HG02623 (cell line): ENCODE data around the gene KAT8.
"Not testable (repeated sequence)": the region's sequence is repeated elsewhere in the genome, so short reads cannot be mapped to it uniquely, and the experiment has no call there.

Experiments used
- ATAC-seq: cut with Tn5 transposase; IDR thresholded peaks from one replicate; pipeline ENCODE4 v1.9.1; 2021; ENCODE audit warnings: moderate library complexity; ENCODE audit not compliant: unreplicated experiment

The KAT8 gene

DNA sequence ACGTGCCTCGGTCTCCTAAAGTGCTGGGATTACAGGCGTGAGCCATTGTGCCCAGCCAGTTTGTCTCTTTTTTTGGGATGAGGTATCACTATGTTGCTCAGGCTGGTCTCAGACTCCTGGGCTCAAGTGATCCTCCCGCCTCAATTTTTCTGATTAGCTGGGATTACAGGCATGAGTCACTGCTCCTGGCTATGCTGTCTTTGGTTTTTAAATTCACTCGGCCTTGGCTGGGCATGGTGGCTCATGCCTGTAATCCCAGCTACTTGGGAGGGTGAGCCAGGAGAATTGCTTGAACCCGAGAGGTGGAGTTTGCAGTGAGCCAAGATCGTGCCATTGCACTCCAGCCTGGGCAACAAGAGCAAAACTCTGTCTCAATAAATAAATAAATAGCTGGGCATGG is 27.0 kb downstream of the KAT8 start:
- not testable (repeated sequence) for ATAC-seq

DNA sequence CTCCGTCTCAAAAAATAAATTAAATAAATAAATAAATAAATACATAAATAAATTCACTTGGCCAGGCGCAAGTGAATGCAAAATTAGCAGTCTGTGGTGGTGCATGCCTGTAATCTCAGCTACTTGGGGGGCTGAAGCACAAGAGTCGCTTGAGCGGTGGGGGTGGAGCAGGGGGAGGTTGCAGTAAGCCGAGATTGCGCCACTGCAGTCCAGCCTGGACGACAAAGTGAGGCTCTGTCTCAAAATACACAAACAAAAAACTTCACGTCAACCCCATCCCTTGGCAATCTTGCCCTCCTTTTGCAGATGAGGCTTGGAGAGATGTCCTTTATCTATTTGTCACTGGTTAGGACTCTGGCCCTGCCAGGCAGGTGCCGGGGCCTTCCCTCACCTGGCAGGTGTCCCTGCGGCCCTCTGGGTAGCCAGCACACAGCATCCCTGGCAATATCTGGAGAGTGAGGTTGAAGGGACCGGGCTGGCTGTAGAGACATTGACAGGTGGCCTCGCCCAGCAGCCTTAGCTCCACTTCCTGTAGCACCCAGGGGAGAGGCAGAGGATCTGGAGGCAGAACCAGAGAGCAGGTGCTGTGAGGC is 28.0 kb downstream of the KAT8 start:
- no peak for ATAC-seq

DNA sequence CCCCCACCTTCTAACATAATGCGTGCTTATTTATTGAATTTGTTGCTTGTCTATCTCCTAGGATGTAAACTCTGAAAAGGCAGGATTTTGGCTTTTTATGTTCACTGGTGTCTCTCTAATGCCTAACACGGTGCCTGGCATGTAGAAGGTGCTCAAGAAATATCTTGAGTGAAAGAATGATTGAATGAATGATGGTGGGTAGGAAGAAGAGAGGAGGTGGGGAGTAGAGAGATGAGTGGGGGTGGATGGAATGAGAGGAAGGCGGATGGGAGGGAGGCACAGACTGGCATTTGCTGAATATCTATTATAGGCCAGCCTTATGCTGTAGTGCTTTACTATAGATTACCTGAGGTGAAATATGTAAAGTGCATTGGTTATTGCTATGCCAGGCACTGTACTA is 30.1 kb downstream of the KAT8 start:
- no peak for ATAC-seq

DNA sequence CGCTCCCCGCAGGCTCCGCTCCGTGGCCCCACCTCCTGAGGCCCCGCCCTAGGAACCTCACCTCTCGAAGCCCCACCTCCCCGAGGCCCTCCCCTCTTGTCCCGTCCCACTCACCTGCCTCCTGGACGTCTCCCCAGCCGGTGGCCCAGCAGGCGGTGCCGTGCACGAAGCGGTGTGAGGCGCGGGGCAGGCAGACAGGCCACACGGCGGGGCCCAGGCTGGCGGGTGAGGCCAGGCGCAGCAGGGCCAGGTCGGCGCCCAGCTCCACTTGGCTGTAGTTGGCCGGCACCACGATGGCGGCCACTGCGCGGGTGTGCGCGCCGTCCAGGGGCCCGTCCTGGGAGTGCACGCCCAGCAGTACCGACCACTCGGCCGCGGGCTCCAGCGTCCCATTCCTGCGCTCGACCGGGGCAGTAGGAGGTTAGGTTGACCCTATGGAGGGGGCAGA is 30.8 kb downstream of the KAT8 start:
- ATAC-seq: no peak

DNA sequence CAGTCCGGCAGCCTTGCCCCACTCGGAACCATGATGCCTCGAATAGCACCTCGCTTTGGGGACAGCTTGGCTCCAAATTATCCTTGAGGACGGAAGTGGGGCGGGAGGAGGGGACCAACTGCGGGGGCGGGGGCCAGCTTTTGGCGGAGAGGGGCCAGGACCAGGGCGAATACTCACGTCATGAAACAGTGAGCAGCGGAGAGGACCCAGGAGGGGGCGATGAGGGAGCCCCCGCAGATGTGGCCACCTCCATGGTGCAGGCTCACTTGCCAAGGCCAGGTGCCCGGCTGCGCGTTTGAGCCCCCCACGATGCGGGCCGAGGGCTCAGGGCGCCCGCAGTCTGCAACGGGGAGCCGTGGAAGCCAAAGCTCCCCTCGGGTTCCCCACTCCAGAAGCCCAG is 31.4 kb downstream of the KAT8 start:
- ATAC-seq: no peak

DNA sequence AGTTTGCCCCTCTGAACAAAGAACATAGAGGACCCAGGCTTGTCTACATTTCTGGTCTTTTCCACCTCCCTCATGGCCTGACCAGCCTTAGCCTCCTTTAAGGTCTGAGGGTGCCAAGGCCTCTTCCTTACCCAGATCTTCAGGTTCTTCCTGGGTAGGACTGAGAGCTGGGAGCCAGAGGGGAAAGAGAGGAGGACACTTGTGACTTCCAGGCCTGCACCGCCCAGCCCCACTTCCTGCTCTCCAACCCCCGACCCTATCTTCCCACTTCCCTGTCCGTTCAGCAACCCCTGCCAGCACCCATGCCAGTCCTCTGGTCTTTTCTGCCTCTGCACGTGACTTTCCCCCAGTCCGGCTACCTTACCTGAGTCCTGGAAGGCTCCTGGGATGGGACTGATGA is 31.9 kb downstream of the KAT8 start:
- ATAC-seq: no peak

DNA sequence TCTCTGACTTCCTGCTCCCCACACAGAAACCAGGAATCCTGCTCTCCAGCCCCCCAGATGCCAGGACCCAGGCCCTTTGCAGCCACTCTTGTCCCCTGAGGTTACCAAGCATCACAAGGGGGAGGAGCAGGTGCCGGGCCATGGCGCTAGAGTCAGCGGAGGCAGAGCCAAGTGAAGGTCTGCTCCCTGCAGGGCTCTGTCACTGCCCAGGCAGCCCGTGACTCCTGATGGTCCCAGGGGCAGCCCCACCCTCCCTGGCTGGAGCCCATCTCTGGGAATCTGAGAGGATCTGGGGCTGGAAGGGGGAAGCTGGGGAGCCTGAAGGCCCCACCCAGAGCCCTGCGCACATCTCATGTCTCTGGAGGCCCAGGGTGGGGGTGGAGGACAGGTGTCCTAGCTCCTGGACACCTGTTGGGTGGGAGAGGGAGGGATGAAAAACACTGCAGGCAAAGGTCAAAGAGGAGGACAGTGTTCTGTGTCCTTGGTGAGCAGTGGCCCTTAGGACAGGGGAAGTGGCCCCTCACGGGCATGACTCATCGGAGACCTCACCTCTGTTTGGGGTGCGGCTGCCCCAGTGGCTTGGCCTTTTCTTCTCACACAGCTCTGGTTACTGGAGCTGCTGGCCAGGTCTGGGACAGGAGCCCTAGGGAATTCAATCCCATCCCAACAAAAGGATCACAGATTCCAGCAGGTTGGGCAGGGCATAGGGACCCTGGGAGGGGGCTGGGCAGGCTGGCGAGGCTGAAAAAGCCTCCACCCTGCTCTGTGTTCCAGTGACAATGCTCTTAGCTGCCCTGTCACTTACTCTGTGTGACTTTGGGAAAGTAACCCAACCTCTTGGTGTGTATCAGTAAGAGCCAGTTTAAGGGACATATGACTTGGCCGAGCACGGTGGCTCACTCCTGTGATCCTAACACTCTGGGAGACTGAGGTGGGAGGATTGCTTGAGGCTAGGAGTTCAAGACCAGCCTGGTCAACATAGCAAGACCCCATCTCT is 32.7 kb downstream of the KAT8 start, which contains the start of gene PRSS36:
PRSS36 (minus strand) TSS at position 173 of the 997 bp plus-strand sequence; CDS start at position 142, 31 bp downstream.
- ATAC-seq: no peak

DNA sequence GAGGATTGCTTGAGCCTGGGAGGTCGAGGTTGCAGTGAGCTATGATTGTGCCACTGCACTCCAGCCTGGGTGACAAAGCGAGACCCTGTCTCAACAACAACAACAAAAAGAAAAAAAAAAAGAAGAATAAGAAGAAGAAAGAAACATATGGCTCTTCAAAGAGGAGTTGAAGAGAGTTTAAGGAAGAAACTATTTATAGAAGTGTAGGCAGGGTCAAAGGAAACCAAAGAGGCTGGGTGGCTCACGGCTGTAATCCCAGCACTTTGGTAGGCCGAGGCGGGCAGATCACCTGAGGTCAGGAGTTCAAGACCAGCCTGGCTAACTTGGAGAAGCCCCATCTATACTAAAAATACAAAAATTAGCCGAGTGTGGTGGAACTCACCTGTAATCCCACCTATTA is 33.5 kb downstream of the KAT8 start:
- ATAC-seq: not testable (repeated sequence)

DNA sequence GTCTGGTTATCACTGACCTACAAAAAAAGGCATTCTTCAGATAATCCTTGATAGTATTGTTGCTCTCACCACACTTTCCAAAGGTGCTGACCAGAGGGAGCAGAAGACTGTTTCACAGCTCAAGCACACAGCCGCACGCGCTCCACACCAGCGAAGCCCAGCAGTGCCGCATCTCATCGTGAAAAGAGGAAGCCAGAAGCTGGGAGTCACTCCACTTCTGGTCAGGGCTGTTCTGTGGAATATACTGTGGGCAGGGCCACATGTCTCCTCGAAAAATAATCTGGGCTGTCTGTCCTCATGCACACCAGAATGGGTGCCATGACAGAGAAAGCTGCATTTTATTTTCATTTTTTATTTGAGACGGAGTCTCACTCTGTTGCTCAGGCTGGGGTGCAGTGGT is 39.7 kb downstream of the KAT8 start:
- no peak for ATAC-seq

DNA sequence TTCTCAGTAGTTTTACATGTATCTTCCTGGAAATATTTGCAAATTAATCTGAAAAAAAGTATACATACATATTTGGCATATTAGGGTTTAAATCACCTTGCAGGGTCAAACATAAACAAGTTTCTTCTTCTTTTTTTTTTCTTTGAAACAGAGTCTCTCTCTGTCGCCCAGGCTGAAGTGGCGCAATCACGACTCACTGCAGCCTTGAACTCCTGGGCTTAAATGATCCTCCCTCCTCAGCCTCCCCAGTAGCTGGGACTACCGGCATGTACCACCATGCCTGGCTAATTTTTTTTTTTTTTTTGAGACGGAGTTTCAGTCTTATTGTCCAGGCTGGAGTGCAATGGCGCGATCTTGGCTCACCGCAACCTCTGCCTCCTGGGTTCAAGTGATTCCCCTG is 49.9 kb downstream of the KAT8 start:
- no peak for ATAC-seq

DNA sequence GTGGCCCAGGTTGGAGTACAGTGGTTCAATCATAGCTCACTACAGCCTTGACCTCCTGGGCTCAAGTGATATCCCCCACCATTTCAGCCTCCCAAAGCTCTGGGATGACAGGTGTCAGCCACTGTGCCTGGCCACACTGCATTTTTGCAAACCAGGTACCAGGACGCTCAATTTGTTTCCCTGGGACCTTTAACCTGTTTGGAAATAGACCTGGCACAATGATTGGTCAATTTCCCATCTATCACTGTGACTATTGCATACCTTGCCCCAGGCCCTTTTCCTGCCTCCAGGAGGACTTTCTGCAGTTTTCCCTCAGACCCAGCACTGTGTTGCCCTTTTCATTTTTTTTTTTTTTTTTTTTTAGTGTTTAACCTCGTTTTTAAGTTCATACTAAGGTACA is 51.4 kb downstream of the KAT8 start:
- no peak for ATAC-seq

DNA sequence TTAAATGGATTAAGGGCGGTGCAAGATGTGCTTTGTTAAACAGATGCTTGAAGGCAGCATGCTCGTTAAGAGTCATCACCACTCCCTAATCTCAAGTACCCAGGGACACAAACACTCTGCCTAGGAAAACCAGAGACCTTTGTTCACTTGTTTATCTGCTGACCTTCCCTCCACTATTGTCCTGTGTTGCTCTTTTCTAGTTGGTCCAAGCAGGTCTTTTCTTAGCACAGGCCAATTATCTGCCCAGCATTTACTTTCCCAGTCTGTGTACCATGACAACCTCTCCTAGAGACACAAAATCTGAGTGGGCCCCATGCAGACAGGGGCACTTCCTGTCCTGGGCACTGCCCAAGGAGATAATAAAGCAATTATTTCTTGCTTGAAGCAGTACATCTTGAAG is 52.6 kb downstream of the KAT8 start:
- ATAC-seq: not testable (repeated sequence)

DNA sequence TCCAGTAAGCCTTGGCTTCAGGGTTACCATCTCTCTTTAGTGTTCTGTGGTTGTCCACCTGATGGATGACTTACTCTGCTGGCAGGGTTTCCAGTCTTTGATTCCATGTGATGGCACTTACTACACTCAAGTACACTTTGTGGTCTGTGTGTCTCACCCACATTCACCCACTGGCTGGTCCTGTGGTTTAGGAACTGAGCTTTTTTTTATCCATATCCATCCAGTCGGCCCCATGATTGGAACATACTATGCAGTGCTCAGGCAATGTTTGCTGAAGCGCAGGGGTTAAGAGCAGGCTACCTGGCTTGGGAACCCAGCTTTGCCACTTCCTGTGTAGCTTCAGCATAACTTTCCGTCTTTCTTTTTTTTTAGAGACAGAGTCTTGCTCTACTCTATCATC is 59.7 kb downstream of the KAT8 start:
- no peak for ATAC-seq

DNA sequence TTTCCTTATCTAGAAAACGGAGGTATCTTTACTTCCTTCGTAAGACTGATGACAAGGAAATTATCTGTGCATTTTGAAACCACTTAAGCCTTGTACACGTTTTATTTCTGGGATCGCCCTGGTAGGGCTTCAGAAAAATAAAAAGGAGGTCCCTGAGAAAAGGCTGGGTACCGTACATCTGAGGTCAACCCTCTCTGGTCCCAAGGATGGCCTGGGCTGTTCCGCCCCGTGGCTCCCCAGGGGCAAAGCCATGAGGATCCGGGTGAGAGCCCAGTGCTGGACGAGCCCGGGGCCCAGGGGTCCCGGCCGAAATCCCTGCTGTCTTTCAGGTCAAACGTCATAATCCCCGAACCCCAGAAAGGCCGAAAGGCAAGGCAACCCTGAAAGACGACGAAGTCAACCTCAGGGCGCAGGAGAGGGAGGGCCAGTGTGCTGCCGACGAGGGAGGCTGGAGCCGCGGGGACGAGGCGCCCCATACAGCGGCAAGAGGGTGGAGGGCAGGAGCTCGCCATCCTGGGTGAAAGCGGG is 61.8 kb downstream of the KAT8 start:
- peak; percentile 1 for ATAC-seq

DNA sequence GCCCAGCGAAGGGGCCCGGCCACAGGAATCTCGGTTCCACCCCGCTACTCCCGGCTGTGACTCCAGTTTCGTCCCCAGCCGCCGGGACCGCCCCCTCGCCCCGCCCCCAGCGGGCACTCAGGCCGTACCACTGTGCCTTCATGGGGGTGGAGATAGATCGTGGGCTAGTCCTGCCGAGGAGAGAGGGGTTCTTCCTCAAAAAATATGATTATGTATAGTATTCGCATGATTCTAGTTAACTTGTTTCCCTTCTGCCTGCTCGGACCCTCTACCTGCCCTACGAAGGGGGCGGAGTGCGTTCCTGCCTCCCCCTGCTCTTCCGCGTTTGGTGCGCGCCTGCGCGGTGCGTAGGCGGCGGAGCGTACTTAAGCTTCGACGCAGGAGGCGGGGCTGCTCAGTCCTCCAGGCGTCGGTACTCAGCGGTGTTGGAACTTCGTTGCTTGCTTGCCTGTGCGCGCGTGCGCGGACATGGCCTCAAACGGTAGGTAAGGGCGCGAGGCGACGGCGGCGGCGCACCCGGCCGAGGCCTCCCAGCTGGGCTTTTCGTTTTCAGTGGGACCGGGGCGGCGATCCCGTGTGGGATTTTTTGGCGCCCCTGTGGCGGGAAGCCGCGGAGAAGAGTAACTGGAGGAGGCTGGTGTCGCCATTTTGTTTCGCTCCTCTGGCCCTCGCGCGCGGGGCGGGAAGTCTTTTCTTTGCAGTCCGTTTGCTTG is 62.4 kb downstream of the KAT8 start, which contains the start of gene FUS:
FUS (plus strand) TSS at position 393 of the 713 bp plus-strand sequence; CDS start at position 469, 76 bp downstream.
- peak; percentile 48 for ATAC-seq
